ENCODE measurements around the gene LRRC45.

The LRRC45 gene

GRCh38 chr17:82008258-82008940, 14.7 kb upstream of the LRRC45 start:
- DNase-seq = no peak

DNA sequence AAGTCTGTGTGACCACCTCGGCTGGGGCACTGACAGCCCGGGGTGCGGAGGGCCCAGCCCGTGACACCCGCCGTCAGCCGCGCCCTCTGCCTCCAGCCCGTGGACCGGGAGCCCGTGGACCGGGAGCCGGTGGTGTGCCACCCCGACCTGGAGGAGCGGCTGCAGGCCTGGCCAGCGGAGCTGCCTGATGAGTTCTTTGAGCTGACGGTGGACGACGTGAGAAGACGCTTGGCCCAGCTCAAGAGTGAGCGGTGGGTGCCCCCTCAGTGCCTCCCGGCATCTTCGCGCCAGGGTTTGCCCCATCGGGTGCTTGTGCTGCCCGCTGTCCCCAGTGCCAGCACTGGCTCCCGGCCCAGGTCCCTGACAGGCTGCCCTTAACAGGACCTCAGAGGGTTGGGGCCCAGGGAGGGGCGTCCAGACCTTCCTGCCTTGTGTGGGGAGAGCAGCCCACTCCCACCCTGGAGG, 14.1 kb upstream of the LRRC45 start:
- no peak for DNase-seq

GRCh38 chr17:82009413-82009812, 13.7 kb upstream of the LRRC45 start:
- DNase-seq = no peak

GRCh38 chr17:82010575-82011525, 12.3 kb upstream of the LRRC45 start:
- no peak for DNase-seq

DNA sequence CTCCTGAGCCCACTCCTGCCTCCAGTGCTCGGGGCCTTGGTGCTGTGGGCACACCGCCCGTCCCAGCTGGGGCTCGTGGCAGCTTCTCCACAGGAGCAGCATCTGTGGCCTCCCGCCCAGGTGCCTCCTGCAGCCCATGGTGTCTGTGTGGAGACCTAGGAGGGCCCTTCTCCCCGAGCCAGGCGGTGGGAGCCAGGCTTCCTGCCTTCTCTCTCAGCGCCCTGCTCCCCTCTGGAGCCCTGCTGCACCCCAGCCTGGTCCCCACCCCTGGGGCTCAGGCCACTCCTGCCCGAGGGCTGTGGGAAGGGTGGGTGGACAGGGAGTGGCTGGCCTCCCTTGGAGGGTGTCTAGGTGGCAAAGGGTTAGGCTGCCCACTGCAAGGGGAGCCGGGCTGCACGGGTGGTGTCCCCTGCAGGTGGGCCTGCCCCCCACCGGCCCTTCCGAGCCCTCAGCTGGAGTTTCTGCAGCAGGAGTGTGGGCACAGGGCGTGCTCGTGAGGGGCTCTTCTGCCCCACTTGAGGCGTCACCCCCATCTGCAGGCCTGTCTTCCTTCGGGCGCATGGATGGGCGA, 11.4 kb upstream of the LRRC45 start:
- DNase-seq = no peak

GRCh38 chr17:82012261-82012639, 10.9 kb upstream of the LRRC45 start:
- no peak for DNase-seq

DNA sequence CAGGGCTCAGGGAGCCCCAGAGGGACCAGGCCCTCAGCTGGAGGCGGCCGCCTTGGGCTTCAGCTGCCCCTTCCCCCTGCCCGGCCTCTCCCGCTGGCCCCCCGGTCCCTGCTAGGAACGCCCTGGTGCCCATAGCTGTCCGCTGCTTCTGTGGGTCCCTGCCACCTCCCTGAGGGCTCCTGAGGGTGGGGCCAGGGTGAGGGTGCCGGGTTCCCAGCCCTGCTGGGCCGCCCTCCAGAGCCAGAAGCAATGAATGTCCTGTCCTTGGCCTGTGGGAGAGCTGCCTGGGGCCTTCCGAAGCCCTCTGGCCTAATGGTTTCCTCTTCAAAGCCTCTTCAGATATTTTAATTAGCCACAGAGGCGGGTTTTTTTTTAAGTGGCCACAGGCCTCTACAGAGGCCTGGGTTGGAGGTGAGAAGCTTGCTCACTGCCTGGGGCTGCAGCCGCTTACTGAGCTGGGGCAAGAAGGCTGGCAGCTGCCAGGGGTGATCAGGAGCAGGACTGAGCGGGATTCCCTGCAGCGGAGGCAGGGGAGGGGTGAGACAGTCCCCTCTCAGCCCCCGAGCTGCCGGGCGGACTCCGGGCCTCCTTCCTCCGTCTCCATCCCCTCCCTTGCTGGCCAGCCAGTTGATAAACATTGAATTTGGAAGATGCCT, 10.3 kb upstream of the LRRC45 start:
- no peak for DNase-seq

GRCh38 chr17:82013341-82013740, 9.8 kb upstream of the LRRC45 start:
- DNase-seq = no peak

DNA sequence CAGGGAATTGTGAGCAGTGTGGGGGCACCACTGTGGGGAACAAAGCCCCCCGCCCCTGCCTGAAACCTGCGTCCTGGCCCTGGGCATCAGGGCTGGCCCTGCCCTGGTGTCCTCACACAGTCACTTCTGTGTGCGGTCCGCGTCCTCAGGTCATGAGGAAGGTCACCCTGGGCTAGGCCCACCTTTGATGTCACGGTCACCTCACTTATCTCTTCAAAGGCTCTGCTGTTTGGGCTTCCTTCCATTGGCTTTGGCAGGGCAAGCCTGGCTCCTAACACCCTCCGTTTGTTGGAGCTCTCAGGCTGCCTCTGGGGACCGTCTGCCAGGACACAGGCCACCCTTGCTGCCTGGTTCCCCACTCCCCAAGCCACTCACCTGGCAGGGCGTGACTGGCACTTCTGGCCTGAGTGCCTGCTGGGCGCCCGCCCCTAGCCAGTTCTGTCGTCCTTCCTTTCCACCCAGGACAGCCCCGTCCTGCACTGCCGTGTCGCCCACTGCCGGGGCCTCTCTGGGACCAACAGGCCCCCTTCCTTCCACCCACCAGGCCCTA, 9.3 kb upstream of the LRRC45 start:
- no peak for DNase-seq

- DNase-seq = no peak
Observed at GRCh38 chr17:82014432-82014831, 8.7 kb upstream of the LRRC45 start.

DNA sequence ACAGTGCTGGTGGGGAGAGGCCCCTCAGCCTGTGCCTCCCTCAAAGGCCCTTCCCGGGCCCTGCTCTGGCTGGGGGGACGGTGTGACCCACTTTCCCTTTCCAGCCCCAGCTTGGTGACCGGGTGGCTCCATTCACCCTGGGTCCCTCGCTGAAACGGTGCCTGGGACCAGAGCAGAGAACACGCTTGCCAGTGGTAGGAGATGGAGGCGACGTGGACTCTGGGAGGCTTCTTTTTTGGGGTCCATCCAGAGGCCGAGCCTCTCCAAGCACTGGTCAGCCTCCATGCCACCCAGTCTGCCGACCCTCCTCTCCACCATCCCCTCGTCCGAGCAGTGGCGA, 8.2 kb upstream of the LRRC45 start:
- no peak for DNase-seq

DNA sequence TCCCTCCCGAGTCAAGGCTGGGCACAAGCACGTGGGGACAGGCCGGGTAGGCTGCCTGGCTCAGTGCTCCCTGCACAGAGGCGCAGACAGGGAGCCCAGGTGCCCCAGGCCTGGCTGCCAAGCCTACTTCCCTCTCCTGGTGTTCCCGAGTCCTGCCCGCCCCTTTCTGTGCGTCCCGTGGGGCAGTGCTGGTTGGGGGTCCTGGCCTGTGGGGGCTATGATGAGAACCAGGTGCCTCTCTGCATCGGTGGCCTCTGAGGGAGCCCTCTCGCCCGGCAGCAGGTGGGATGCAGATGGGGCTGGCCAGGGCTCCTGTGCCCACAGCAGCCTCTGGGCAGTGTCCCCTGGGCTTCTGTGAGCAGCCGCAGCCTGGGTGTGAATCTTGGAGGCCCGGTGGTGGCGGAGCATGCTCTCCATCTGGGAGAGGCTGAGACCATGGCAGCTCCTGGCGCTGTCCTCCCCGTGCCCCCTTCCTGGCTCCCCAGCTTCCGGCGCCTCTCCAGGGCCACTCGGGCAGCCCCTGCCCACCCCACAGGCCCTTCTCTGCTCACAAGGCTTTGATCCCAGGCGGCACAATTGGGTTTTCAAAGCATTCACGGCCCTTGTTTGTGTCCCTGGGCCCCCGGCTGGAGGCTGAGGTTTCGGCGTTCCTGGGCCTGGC, 7.7 kb upstream of the LRRC45 start:
- DNase-seq = no peak

- no peak for DNase-seq
Observed at GRCh38 chr17:82016061-82016874, 6.8 kb upstream of the LRRC45 start.

- DNase-seq = no peak
Observed at GRCh38 chr17:82016875-82017459, 6.1 kb upstream of the LRRC45 start.

GRCh38 chr17:82017612-82018151, 5.4 kb upstream of the LRRC45 start:
- no peak for DNase-seq

- DNase-seq = no peak
Observed at GRCh38 chr17:82018152-82018988, 4.7 kb upstream of the LRRC45 start.

DNA sequence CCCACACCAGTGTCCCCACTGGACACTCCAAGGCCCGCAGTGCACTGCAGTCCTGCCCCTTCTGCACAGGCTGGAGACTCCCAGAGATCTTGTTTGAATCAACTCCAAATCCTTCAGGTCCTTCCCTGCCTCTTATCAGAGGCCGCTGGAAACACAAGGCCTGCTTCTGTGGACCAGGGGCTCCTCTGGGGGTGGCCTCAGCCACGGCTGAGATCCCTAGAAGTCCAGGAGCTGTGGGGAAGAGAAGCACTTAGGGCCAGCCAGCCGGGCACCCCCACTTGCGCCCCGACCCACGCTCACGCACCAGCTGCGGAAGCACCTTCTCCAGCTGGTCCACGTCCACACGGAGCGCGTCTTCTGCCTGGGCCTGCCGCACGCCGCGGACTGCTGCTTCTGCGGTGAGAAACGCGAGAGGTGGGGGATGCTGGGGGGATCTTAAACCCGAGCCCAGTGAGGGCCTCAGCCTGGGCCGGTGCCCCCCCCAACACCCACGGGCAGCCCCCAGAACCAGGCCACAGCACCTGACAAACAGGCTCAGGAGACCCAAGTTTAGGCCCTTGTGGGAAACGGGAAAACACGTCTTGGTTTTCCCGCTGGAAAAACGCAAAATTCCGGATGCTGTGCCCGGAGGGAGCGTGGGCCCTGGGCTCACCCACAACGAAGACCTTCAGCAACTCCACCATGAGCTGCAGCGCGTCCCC, 4.0 kb upstream of the LRRC45 start:
- no peak for DNase-seq

DNA sequence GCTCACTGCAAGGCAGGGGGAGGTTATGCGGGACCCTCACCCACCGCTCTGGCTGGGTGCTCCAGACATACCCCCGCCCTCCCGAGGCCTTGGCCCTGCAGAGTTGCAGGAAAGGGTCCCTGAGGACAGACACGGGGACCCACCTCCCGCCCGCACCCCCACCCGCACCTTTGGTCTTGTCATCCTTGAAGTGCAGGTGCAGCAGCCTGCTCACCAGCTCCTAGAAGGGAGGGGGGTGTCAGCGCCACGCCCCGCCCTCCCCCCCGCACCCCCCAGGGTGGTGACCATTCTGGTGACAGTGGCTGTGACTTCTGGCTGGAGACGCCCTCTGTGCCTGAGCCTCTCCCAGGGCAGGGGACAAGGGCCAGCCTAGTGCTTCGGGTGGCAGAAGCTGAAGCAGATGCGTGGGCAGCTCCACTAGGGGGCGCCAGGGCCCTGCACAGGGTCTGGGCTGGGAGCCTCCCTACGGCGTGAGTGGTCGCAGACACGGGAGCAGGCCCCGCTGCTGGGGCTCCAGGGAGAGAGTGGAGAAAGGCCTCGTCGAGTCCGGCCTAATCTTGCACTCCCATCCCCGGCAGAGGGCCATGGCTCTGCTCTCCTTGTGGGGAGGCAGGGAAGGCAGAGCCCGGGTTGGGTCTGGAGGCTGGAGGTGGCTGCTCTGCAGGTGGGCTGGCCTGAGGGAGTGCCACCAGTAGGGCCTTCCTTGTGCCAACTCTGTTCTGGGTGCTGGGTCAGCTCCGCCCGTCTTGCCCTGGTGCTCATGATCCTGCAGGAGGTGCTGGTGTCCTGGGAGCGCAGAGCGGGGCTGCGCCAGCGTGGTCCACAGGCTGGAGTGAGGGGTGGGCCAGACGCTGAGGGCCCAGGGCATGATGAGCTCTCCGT, 3.2 kb upstream of the LRRC45 start:
- peak; percentile 45 for DNase-seq

All from central memory CD4-positive, alpha-beta T cell (primary cell).